GM12892 (cell line): Measurements from ENCODE around the gene USP48.

ENCODE experiments used
- POLR2A ChIP-seq: IDR thresholded peaks from 2 replicates; pipeline ENCODE4 v1.6.1; 2011; ENCODE audit warnings: low read depth, low read length, control low read depth
- POLR2AphosphoS5 ChIP-seq: IDR thresholded peaks from 2 replicates; pipeline ENCODE4 v1.6.1; 2011; ENCODE audit warnings: low read depth, low read length, control low read depth

- TF ChIP-seq POLR2AphosphoS5 (no peak), POLR2A (no peak)
Observed at GRCh38 chr1:21644906-21645305, 138.0 kb downstream of the USP48 start.
